HG02885 (cell line): ENCODE results near the gene GGA1.
"Not testable (repeated sequence)": the region's sequence is repeated elsewhere in the genome, so short reads cannot be mapped to it uniquely, and the experiment has no call there.

Source experiments
- ATAC-seq: cut with Tn5 transposase; IDR thresholded peaks from one replicate; pipeline ENCODE4 v1.9.1; 2021; ENCODE audit warnings: mild to moderate bottlenecking; ENCODE audit not compliant: unreplicated experiment, poor library complexity

GGA1 gene

GRCh38 chr22:37643225-37643847 is 34.7 kb downstream of the GGA1 start:
- ATAC-seq: peak; percentile 52

GRCh38 chr22:37647317-37647716 is 38.7 kb downstream of the GGA1 start:
- ATAC-seq: no peak

- no peak for ATAC-seq
Measured at GRCh38 chr22:37647928-37648327, 39.3 kb downstream of the GGA1 start.

- no peak for ATAC-seq
Measured at GRCh38 chr22:37650463-37651136, 42.0 kb downstream of the GGA1 start.

- ATAC-seq: no peak
Measured at GRCh38 chr22:37654563-37655251, 46.1 kb downstream of the GGA1 start.

- no peak for ATAC-seq
Measured at GRCh38 chr22:37655252-37655563, 46.6 kb downstream of the GGA1 start.

GRCh38 chr22:37656583-37656982 is 47.9 kb downstream of the GGA1 start:
- ATAC-seq: not testable (repeated sequence)

GRCh38 chr22:37657590-37658132 is 49.0 kb downstream of the GGA1 start:
- no peak for ATAC-seq

- peak; percentile 85 for ATAC-seq
Measured at GRCh38 chr22:37658133-37659065, 49.8 kb downstream of the GGA1 start, which contains the start of gene PDXP. TSS of gene PDXP (plus strand) at chr22:37658723. CDS start at chr22:37658783, 60 bp downstream.

GRCh38 chr22:37659066-37659896 is 50.6 kb downstream of the GGA1 start:
- peak; percentile 17 for ATAC-seq

- ATAC-seq: no peak
Measured at GRCh38 chr22:37659897-37660708, 51.5 kb downstream of the GGA1 start.

GRCh38 chr22:37660709-37661045 is 52.0 kb downstream of the GGA1 start:
- no peak for ATAC-seq

GRCh38 chr22:37661160-37661924 is 52.7 kb downstream of the GGA1 start:
- no peak for ATAC-seq

- no peak for ATAC-seq
Measured at GRCh38 chr22:37662039-37662438, 53.4 kb downstream of the GGA1 start.

GRCh38 chr22:37663521-37664140 is 55.0 kb downstream of the GGA1 start:
- no peak for ATAC-seq

- ATAC-seq: no peak
Measured at GRCh38 chr22:37664249-37665101, 55.8 kb downstream of the GGA1 start.

- no peak for ATAC-seq
Measured at GRCh38 chr22:37665487-37665886, 56.9 kb downstream of the GGA1 start.
